ENCODE results near the gene SERTAD1. TPM values are rescaled to one million over a fixed set of nuclear protein-coding genes. Genes with fewer than 3 reads are reported as not detected.

SERTAD1 gene
- total and polyA plus RNA-seq, 2 of the 8 experiments (the other 6 are each of a cell fraction or from before 2014, with no cell fraction given): 5.4 to 6.6 TPM

DNA sequence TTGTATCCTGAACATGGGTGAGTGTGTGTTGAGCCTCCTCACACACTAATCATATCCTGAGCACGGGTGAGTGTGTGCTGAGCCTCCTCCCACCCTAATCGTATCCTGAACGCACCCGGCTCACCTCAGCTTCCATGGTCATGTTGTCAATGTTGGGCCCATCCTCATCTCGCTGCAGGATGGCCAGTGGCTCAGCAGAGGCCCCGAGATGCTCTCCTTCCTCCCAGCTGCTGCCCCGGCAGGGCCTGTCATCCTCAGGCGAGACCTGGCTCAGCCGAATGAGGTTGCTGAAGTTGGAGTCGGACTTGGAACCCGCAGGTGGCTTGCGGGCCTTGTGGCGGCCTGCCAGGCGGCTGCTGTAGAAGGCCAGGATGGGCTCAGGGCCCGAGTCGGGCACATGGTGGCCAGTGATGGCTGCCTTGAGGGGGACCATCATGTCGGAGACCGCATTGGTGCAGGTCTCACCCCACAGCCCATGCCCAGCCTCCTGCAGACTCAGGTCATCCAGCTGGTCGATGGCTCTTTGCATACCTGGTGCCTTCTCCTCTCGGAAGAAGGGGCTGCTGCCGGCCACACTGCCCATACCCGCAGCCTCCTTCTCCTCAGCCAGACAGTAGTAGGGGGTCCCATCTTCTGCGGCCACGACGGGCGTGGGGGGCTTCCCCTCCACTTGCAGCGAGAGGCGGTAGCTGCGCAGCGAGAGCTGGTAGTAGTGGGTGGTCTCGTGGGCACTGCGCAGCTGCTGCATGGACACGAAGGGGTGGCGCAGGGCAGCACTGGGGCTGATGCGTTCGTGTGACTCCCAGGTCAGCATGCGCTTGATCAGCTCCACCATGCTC lies 45.4 kb downstream of the SERTAD1 start:
- Histone ChIP-seq H3K4me1 (replicated peaks in 1 of 4; ENCODE audit: control insufficient read depth in 3 of 4, insufficient read depth in 4 of 4, low read length in 3 of 4) (peaks cover 0 to 4% (median 0%) of the 10 kb centered on the region in 4 experiments; a peak in 2 of 7 replicates), H3K4ac (replicated peaks; ENCODE audit: insufficient read length, low read depth, low read length) (no peak overlapping the region), H3K4me2 (ENCODE audit: insufficient read depth in 1 of 2, low read depth in 2 of 2, low read length in 2 of 2) (no peak overlapping the region), H3K23me2 (ENCODE audit: low read depth, low read length) (no peaks in the 10 kb centered on the region), H3K9ac (replicated peaks in 1 of 4; ENCODE audit: extremely low read depth in 1 of 4, low read depth in 3 of 4, low read length in 3 of 4) (no peak overlapping the region), H3K79me2 (ENCODE audit: control insufficient read depth in 1 of 2, insufficient read depth in 2 of 2, low read length in 2 of 2) (no peaks in the 10 kb centered on the region), H4K5ac (ENCODE audit: insufficient read length, low read depth, low read length) (no peak overlapping the region), H3K4me3 (ENCODE audit: extremely low read depth in 1 of 4, insufficient read depth in 2 of 4, low read depth in 3 of 4, low read length in 4 of 4) (no peak overlapping the region), H3K27ac (ENCODE audit: low read depth, low read length) (no peak overlapping the region), H3K18ac (ENCODE audit: extremely low read depth, low read length) (no peak overlapping the region), H2AK5ac (ENCODE audit: low read depth, low read length) (no peak overlapping the region), H4K8ac (ENCODE audit: extremely low read depth, insufficient read depth, low read length) (peak overlapping the region; percentile 68; the same call in 1 of the 2 replicates), H3K56ac (replicated peaks; ENCODE audit: insufficient read length, low read depth, low read length) (no peak overlapping the region), H3K79me1 (ENCODE audit: low read depth, low read length) (no peaks in the 10 kb centered on the region), H3K27me3 (replicated peaks in 1 of 4; ENCODE audit: control insufficient read depth in 3 of 4, extremely low read depth in 1 of 4, insufficient read depth in 3 of 4, low read length in 3 of 4) (no peaks in the 10 kb centered on the region), H3K14ac (ENCODE audit: insufficient read length) (no peak overlapping the region), H2BK120ac (replicated peaks; ENCODE audit: low read depth, low read length) (no peak overlapping the region), H3K9me3 (ENCODE audit: insufficient read depth in 2 of 2, low read depth in 1 of 2, low read length in 1 of 2) (no peaks in the 10 kb centered on the region), H4K20me1 (replicated peaks in 1 of 2; ENCODE audit: control insufficient read depth in 1 of 2, insufficient read depth in 2 of 2, low read length in 2 of 2) (peaks cover 0 to 12% of the 10 kb centered on the region in 2 experiments), H3K23ac (ENCODE audit: insufficient read length) (no peak overlapping the region), H2AFZ (ENCODE audit: low read length) (no peak overlapping the region), H4K91ac (replicated peaks; ENCODE audit: insufficient read length, low read length) (no peak overlapping the region), H2BK5ac (ENCODE audit: low read depth, low read length) (0 out of 2 replicates have a peak overlapping the region, but pooled peaks have one; percentile 35), H2BK20ac (ENCODE audit: low read length) (no peak overlapping the region), H2BK12ac (ENCODE audit: low read depth, low read length) (no peak overlapping the region; the same call in 1 of the 2 replicates), H2BK15ac (ENCODE audit: low read length) (no peak overlapping the region), H3K36me3 (ENCODE audit: control insufficient read depth in 2 of 4, insufficient read depth in 4 of 4, low read length in 3 of 4) (peaks cover 6 to 20% (median 12%) of the 10 kb centered on the region in 4 experiments; a peak in 7 of 8 replicates)
- ChIA-PET POLR2A (ENCODE audit: partially characterized antibody) (interaction anchor here (0.6 to 4.1 kb wide), 13 partner anchors 9 to 133 kb away, joined by 3 to 25 read pairs (median 4); partner anchors contain the start of genes C19orf47 and PLD3), CTCF (ENCODE audit: partially characterized antibody) (interaction anchor here (0.8 to 4.2 kb wide), 8 partner anchors 10 to 85 kb away, joined by 3 to 19 read pairs (median 5); partner anchors contain the start of gene BLVRB)
- FAIRE-seq (no peak), DNase-seq (ENCODE audit: low read depth in 1 of 2, low spot score in 2 of 2) (no peak)
- WGBS, 2 experiments (ENCODE audit: extremely low coverage in 1 of 2, insufficient coverage in 1 of 2, insufficient read length in 1 of 2, insufficient replicate concordance in 2 of 2, low coverage in 1 of 2, low lambda C conversion rate in 2 of 2, missing lambda C conversion rate in 1 of 2): 90% methylated on average over 36 of the region's 37 CpGs; no CpG with 5 or more reads in 1 of the 2 experiments
- TF ChIP-seq CTCF (IDR thresholded peaks at IDR 0.05; ENCODE audit: control extremely low read depth in 1 of 3, insufficient read depth in 1 of 3, low read depth in 1 of 3, low read length in 3 of 3) (no peak), SUZ12 (IDR thresholded peaks at IDR 0.05; ENCODE audit: low read length) (no peak), ATF2 (IDR thresholded peaks at IDR 0.05; ENCODE audit: low read length) (no peak), JUN (IDR thresholded peaks at IDR 0.05; ENCODE audit: low read depth, low read length) (no peak), KDM5A (IDR thresholded peaks at IDR 0.05; ENCODE audit: low read length) (no peak), ZNF274 (IDR thresholded peaks at IDR 0.05; ENCODE audit: borderline replicate concordance, extremely low read depth, low read length) (no peak), TBP (IDR thresholded peaks at IDR 0.05; ENCODE audit: low read depth, low read length) (no peak)
